Gastrocnemius medialis (tissue), 4 donors: ENCODE data around the gene FKBP11.

ENCODE experiments used
- POLR2A ChIP-seq, 2 donors: fragments of 450-650 bp; IDR thresholded peaks; one replicate each; pipeline ENCODE4 v1.6.1; 2017; ENCODE audit warnings: antibody characterized with exemption in 2 of 2, mild to moderate bottlenecking in 2 of 2, moderate library complexity in 2 of 2
- TF ChIP-seq, protein P1 (sequence below), 5 experiments: fragments of 450-650 bp in 3 of 5; fragments of 200-600 bp in 2 of 5; sonication (generic) in 2 of 5; IDR thresholded peaks in 4 of 5; conservative IDR thresholded peaks in 1 of 5; 1 replicate in 4 of 5; 2 replicates in 1 of 5; pipeline ENCODE4 v1.5.1; 2016 to 2019; ENCODE audit warnings: antibody characterized with exemption in 5 of 5, mild to moderate bottlenecking in 3 of 5, moderate library complexity in 3 of 5

GRCh38 chr12:48934312-48934706 lies 9.0 kb upstream of the FKBP11 start:
- TF ChIP-seq, protein P1, sequence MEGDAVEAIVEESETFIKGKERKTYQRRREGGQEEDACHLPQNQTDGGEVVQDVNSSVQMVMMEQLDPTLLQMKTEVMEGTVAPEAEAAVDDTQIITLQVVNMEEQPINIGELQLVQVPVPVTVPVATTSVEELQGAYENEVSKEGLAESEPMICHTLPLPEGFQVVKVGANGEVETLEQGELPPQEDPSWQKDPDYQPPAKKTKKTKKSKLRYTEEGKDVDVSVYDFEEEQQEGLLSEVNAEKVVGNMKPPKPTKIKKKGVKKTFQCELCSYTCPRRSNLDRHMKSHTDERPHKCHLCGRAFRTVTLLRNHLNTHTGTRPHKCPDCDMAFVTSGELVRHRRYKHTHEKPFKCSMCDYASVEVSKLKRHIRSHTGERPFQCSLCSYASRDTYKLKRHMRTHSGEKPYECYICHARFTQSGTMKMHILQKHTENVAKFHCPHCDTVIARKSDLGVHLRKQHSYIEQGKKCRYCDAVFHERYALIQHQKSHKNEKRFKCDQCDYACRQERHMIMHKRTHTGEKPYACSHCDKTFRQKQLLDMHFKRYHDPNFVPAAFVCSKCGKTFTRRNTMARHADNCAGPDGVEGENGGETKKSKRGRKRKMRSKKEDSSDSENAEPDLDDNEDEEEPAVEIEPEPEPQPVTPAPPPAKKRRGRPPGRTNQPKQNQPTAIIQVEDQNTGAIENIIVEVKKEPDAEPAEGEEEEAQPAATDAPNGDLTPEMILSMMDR (IDR thresholded peaks at IDR 0.05 in 4 of 5, conservative IDR thresholded peaks at IDR 0.05 in 1 of 5): no peak
- no peak for TF ChIP-seq POLR2A (IDR thresholded peaks at IDR 0.05)
